T-cell (primary cell): ENCODE results near the gene ABCA1. TPM values are rescaled to one million over a fixed set of nuclear protein-coding genes. Genes with fewer than 3 reads are reported as not detected.
"Not testable (repeated sequence)": the region's sequence is repeated elsewhere in the genome, so short reads cannot be mapped to it uniquely, and the experiment has no call there.

ENCODE experiments used
- ATAC-seq, 4 experiments: fragments of 200-7000 bp in 3 of 4; fragments of 150-1000 bp in 1 of 4; cut with Tn5 transposase; replicated peaks in 1 of 4; 1 replicate in 3 of 4; 2 replicates in 1 of 4; pipeline ENCODE4 v1.10.0; 2021; ENCODE audit warnings: moderate library complexity in 3 of 4, mild to moderate bottlenecking in 2 of 4, moderate number of reproducible peaks in 1 of 4
- CTCF ChIA-PET, 2 donors: fragments of 300-600 bp; sonication (Branson Sonifier 250); formaldehyde crosslinking; loops; one replicate each; lab custom pipeline; 2022; ENCODE audit warnings: antibody characterized with exemption in 2 of 2; lab: Charles Lee
- POLR2A ChIA-PET, 2 donors: fragments of 300-600 bp; sonication (Branson Sonifier 250); formaldehyde crosslinking; loops; one replicate each; lab custom pipeline; 2022; ENCODE audit warnings: antibody characterized with exemption in 2 of 2; lab: Charles Lee
- DNase-seq, 35 experiments: peaks; one replicate each; pipeline versions ENCODE4 v3.0.0 to v3.0.0-alpha.2; 2013 to 2023
- H3K27ac ChIP-seq: one replicate; pipeline ENCODE4 v1.5.1; 2013; ENCODE audit warnings: low read length
- H3K27me3 ChIP-seq, 2 experiments: replicated peaks in 1 of 2; 1 replicate in 1 of 2; 2 replicates in 1 of 2; pipeline versions ENCODE4 v1.6.1 to v1.7.0; 2013; ENCODE audit warnings: low read length in 1 of 2, mixed read lengths in 1 of 2; ENCODE audit not compliant: control insufficient read depth in 2 of 2, insufficient read depth in 2 of 2; ENCODE audit errors: extremely low read depth in 1 of 2
- H3K36me3 ChIP-seq, 2 donors: 1 replicate in 1 of 2; 2 replicates in 1 of 2; pipeline versions ENCODE4 v1.6.1 to v1.7.0; 2013; ENCODE audit warnings: low read length in 1 of 2; ENCODE audit not compliant: control insufficient read depth in 2 of 2, insufficient read depth in 1 of 2; ENCODE audit errors: extremely low read depth in 1 of 2
- H3K4me1 ChIP-seq, 2 experiments: 1 replicate in 1 of 2; 2 replicates in 1 of 2; pipeline versions ENCODE4 v1.6.1 to v1.7.0; 2013; ENCODE audit warnings: low read length in 2 of 2, mixed read lengths in 1 of 2; ENCODE audit not compliant: insufficient read depth in 2 of 2, control insufficient read depth in 1 of 2; ENCODE audit errors: extremely low read depth in 1 of 2
- H3K4me3 ChIP-seq, 2 donors: 1 replicate in 1 of 2; 2 replicates in 1 of 2; pipeline versions ENCODE4 v1.5.1 to v1.7.0; 2013; ENCODE audit warnings: mild to moderate bottlenecking in 2 of 2, low read length in 1 of 2, moderate library complexity in 1 of 2; ENCODE audit not compliant: control insufficient read depth in 1 of 2; ENCODE audit errors: extremely low read depth in 1 of 2
- H3K9me3 ChIP-seq: 2 replicates; pipeline ENCODE4 v1.7.0; 2013
- H3K27ac Mint-ChIP-seq, 2 donors: one replicate each; pipeline ENCODE4 v1.8.0; 2020 to 2021; ENCODE audit warnings: mild to moderate bottlenecking in 2 of 2, mixed read lengths in 2 of 2
- H3K27me3 Mint-ChIP-seq, 2 donors: one replicate each; pipeline ENCODE4 v1.8.0; 2021 to 2022; ENCODE audit warnings: mixed read lengths in 2 of 2
- H3K36me3 Mint-ChIP-seq: one replicate; pipeline ENCODE4 v1.8.0; 2021; ENCODE audit warnings: mixed read lengths
- H3K4me1 Mint-ChIP-seq, 3 donors: one replicate each; pipeline ENCODE4 v1.8.0; 2020 to 2022; ENCODE audit warnings: mixed read lengths in 3 of 3, mild to moderate bottlenecking in 1 of 3
- H3K4me3 Mint-ChIP-seq, 3 donors: one replicate each; pipeline ENCODE4 v1.8.0; 2020 to 2022; ENCODE audit warnings: mild to moderate bottlenecking in 3 of 3, mixed read lengths in 3 of 3, moderate library complexity in 3 of 3
- H3K9me3 Mint-ChIP-seq, 3 donors: one replicate each; pipeline ENCODE4 v1.8.0; 2020 to 2022; ENCODE audit warnings: mixed read lengths in 3 of 3
- WGBS: methylation state at CpG from one replicate; pipeline ENCODE4 v1.1.5; 2013; ENCODE audit warnings: missing lambda C conversion rate; ENCODE audit not compliant: insufficient coverage; 5-methylcytosine and 5-hydroxymethylcytosine counted together
- total RNA-seq, 35 experiments: library from RNA in 6 of 35; stranded (reverse) in 6 of 35; fragments of 120-200 nt in 1 of 35; gene quantifications; one replicate each; pipeline versions ENCODE4 v1.2.1 to v1.2.4 and lab custom pipeline; 2013 to 2026

ABCA1 gene
- total RNA-seq, 5 donors from 2014 or later (not counting 1 experiment from before 2014, with no cell fraction given), result 0.41 to 4.7 (median 0.62) TPM

DNA sequence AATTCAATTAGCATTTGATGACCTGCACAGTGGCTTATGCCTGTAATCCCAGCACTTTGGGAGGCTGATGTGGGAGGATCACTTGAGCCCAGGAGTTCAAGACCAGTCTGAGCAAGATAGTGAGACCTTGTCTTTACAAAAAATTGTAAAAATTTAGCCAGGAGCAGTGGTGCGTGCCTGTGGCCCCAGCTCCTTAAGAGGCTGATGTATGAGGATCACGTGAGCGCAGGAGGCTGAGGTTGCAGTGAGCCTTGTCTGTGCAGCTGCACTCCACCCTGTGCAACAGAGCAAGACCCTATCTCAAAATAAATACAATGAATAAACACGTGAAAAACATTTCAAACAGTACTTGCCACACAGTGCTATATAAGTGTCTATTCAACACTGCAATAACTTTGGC lies 4.2 kb downstream of the ABCA1 start:
- H3K27me3 ChIP-seq, result peaks cover 0 to 26% of the 10 kb centered on the region in 2 experiments
- H3K9me3 ChIP-seq, result no peaks in the 10 kb centered on the region
- ATAC-seq (no peak), DNase-seq (no peak)
- Mint-ChIP-seq H3K4me1 (peaks cover 9 to 46% (median 35%) of the 10 kb centered on the region in 3 donors), H3K4me3 (no peak overlapping the region), H3K36me3 (no peaks in the 10 kb centered on the region), H3K27ac (no peak overlapping the region), H3K9me3 (no peaks in the 10 kb centered on the region), H3K27me3 (peaks cover 0 to 1% of the 10 kb centered on the region in 2 donors)
- no peak overlapping the region for H3K27ac ChIP-seq
- POLR2A ChIA-PET, result interaction anchor here in 1 of 2 donors (0.7 kb wide), 1 partner anchor 14 kb away, joined by 3 read pairs; no protein-coding TSS in a partner anchor
- H3K4me3 ChIP-seq, result no peak overlapping the region
- peaks cover 0 to 29% of the 10 kb centered on the region in 2 experiments for H3K4me1 ChIP-seq
- CTCF ChIA-PET, result interaction anchor here in 1 of 2 donors (0.6 to 0.7 kb wide), 2 partner anchors 99 to 110 kb away, joined by 3 to 4 read pairs; no protein-coding TSS in a partner anchor
- H3K36me3 ChIP-seq, result no peaks in the 10 kb centered on the region
- WGBS, result no CpG with 5 or more reads among the region's 4 CpGs

DNA sequence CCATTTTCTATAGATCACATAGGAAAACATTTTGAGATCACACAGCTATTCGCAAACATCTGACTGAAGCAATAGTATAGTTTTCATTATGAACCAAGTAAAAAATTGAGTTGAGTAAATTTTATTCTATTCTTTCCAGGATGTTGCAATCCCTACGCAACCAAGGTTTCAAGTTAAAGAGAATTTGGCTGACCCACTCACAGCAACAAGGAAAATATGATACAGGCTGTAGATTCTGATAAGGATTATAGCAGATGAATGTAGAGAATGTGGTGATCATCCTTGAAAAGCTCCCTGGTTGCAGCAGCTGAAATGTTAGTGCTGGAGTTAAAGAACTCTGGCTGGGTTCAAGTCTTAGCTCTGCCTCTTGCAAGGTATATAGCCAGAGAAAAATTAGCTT lies 4.7 kb downstream of the ABCA1 start:
- Mint-ChIP-seq H3K4me1 (peaks cover 7 to 42% (median 31%) of the 10 kb centered on the region in 3 donors), H3K4me3 (no peak overlapping the region), H3K27me3 (peaks cover 0 to 1% of the 10 kb centered on the region in 2 donors), H3K36me3 (no peaks in the 10 kb centered on the region), H3K27ac (no peak overlapping the region), H3K9me3 (no peaks in the 10 kb centered on the region)
- DNase-seq (no peak), ATAC-seq (no peak)
- Histone ChIP-seq H3K36me3 (no peaks in the 10 kb centered on the region), H3K9me3 (no peaks in the 10 kb centered on the region), H3K4me1 (peaks cover 0 to 25% of the 10 kb centered on the region in 2 experiments), H3K27me3 (peaks cover 0 to 26% of the 10 kb centered on the region in 2 experiments), H3K4me3 (no peak overlapping the region), H3K27ac (no peak overlapping the region)
- ChIA-PET CTCF (interaction anchor here in 1 of 2 donors (0.6 kb wide), 1 partner anchor 99 kb away, joined by 3 read pairs; no protein-coding TSS in a partner anchor), POLR2A (interaction anchor here (0.7 kb wide), 2 partner anchors 13 to 266 kb away, joined by 3 to 4 read pairs; no protein-coding TSS in a partner anchor)
- no CpG with 5 or more reads among the region's 2 CpGs for WGBS

DNA sequence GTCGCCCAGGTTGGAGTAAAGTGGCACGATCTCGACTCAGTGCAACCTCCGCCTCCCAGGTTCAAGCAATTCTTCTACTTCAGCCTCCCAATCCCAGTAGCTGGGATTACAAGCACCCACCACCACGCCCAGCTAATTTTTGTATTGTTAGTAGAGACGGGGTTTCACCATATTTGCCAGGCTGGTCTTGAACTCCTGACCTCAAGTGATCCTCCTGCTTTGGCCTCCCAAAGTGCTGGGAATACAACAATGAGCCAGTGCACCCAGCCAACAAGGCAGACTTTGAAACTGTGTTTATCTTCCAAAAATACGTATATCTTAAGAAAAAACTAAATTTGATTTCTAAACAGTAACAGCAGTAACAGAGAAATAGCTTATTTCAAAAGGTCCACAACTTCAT lies 5.2 kb downstream of the ABCA1 start:
- H3K9me3 ChIP-seq, H3K27ac ChIP-seq, H3K9me3 Mint-ChIP-seq, DNase-seq, H3K27ac Mint-ChIP-seq, CTCF ChIA-PET, H3K4me3 Mint-ChIP-seq, H3K27me3 Mint-ChIP-seq, H3K36me3 ChIP-seq, ATAC-seq, H3K36me3 Mint-ChIP-seq, H3K4me3 ChIP-seq: not testable (repeated sequence)
- H3K4me1 Mint-ChIP-seq, result peaks cover 6 to 38% (median 30%) of the 10 kb centered on the region in 3 donors
- POLR2A ChIA-PET, result interaction anchor here in 1 of 2 donors (0.7 kb wide), 1 partner anchor 267 kb away, joined by 4 read pairs; no protein-coding TSS in a partner anchor
- no CpG with 5 or more reads among the region's 7 CpGs for WGBS
- Histone ChIP-seq H3K4me1 (peaks cover 0 to 20% of the 10 kb centered on the region in 2 experiments), H3K27me3 (peaks cover 0 to 23% of the 10 kb centered on the region in 2 experiments)

DNA sequence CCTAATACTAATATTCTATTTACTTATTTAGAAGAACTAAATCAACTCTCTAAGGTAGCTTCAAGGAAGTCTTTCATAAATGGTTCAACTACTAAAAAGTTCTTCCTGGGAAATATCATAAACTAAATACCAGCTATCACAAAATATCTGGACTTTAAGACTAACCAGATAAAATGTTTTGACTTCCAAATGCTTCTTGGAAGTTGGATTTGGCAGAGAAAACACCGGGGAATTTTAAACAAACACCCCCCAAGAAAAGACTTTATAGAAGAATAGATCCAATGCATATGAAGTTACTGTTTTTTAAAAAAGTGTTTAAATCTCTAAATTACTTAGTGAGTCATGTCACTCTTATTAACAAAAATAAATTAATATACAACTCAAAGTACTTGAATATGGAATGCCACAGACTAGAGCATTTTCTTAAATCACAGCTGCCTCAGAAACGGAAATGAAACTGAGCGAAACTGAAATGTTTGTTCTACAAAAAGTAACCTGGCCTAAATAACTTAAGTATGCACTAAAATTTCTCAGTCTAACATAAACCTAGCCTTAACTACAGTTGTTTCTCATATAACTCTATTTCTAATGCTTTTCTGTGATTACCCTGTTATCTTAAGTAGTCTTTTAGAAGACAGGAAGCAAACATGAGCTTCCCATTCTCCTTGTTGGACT lies 6.8 kb downstream of the ABCA1 start:
- Mint-ChIP-seq H3K27ac (no peak overlapping the region), H3K4me3 (no peak overlapping the region), H3K27me3 (peaks cover 0 to 1% of the 10 kb centered on the region in 2 donors), H3K4me1 (peaks cover 4 to 34% (median 28%) of the 10 kb centered on the region in 3 donors), H3K9me3 (no peaks in the 10 kb centered on the region), H3K36me3 (no peaks in the 10 kb centered on the region)
- no peak for DNase-seq
- H3K9me3 ChIP-seq, result no peaks in the 10 kb centered on the region
- H3K27ac ChIP-seq, result no peak overlapping the region
- peaks cover 0 to 4% of the 10 kb centered on the region in 2 experiments for H3K4me1 ChIP-seq
- ChIA-PET POLR2A (interaction anchor here in 1 of 2 donors (0.6 kb wide), 1 partner anchor 12 kb away, joined by 4 read pairs; no protein-coding TSS in a partner anchor), CTCF (interaction anchor here in 1 of 2 donors (0.6 kb wide), 1 partner anchor 235 kb away, joined by 12 read pairs; no protein-coding TSS in a partner anchor)
- peaks cover 0 to 8% of the 10 kb centered on the region in 2 experiments for H3K27me3 ChIP-seq
- no peaks in the 10 kb centered on the region for H3K36me3 ChIP-seq
- no peak overlapping the region for H3K4me3 ChIP-seq
- WGBS, result no CpG with 5 or more reads among the region's 3 CpGs
- no peak for ATAC-seq

DNA sequence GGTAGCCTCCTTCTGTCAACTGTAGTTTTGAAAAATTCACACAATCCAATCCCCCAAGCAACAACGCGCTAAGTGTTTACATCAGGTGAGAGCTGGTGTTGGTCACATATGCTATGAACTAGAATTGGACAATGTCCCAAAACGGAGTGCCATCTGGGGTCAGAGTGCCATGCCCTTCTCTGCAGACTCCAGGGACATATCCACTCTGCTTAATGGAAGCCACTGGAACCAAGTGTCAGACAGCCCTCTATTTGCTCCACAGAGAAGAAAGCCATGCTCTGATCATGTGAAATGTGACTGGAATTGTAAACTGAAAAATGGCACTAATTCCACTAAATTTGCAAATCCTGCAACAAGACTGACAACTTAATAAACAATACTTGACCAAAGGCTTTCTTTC lies 12.2 kb downstream of the ABCA1 start:
- ChIA-PET POLR2A (no interaction called here), CTCF (no interaction called here)
- H3K36me3 Mint-ChIP-seq, result peaks cover 3% of the 10 kb centered on the region
- Histone ChIP-seq H3K36me3 (no peaks in the 10 kb centered on the region), H3K9me3 (no peaks in the 10 kb centered on the region), H3K27ac (no peak overlapping the region), H3K4me3 (no peak overlapping the region), H3K27me3 (peaks cover 0 to 2% of the 10 kb centered on the region in 2 experiments), H3K4me1 (no peaks in the 10 kb centered on the region)
- H3K27me3 Mint-ChIP-seq, result no peaks in the 10 kb centered on the region
- H3K27ac Mint-ChIP-seq, result no peak overlapping the region
- no CpG with 5 or more reads among the region's 3 CpGs for WGBS
- DNase-seq (no peak), ATAC-seq (no peak)
- H3K9me3 Mint-ChIP-seq, result no peaks in the 10 kb centered on the region
- peaks cover 6 to 24% (median 13%) of the 10 kb centered on the region in 3 donors for H3K4me1 Mint-ChIP-seq
- H3K4me3 Mint-ChIP-seq, result no peak overlapping the region

DNA sequence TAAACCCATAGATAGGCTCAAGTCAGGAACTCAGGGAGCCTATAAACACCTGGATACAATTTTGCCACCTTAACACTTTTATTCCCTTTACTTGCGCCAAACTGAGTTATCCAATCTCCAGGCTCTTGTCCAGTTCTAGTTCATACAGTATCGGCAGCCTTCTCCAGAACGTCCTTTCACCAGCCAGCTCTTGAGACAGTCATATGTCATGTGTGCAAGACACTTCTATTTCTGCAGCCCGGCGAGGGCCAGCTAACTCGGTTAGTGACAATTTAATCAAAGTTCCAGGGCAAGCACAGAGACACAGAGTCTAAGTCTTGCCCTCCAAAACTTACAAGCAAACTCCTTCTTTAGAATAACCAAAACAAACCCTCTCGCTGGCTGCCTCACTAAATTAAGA lies 12.9 kb downstream of the ABCA1 start:
- ChIA-PET CTCF (no interaction called here), POLR2A (no interaction called here)
- 93% methylated on average over 3 of the region's 7 CpGs for WGBS
- no peak for ATAC-seq
- peaks cover 3% of the 10 kb centered on the region for H3K36me3 Mint-ChIP-seq
- Histone ChIP-seq H3K9me3 (no peaks in the 10 kb centered on the region), H3K4me1 (no peaks in the 10 kb centered on the region), H3K27ac (no peak overlapping the region), H3K27me3 (peaks cover 0 to 2% of the 10 kb centered on the region in 2 experiments), H3K4me3 (no peak overlapping the region), H3K36me3 (no peaks in the 10 kb centered on the region)
- H3K4me1 Mint-ChIP-seq, result peaks cover 10 to 29% (median 18%) of the 10 kb centered on the region in 3 donors
- no peak for DNase-seq
- no peak overlapping the region for H3K27ac Mint-ChIP-seq
- H3K27me3 Mint-ChIP-seq, result no peaks in the 10 kb centered on the region
- no peak overlapping the region for H3K4me3 Mint-ChIP-seq
- no peaks in the 10 kb centered on the region for H3K9me3 Mint-ChIP-seq
